WTC11 (cell line): ENCODE results near the gene HYOU1. TPM values are rescaled to one million over a fixed set of nuclear protein-coding genes. Genes with fewer than 3 reads are reported as not detected.

Experiments used
- ATAC-seq: fragments of 200-7000 bp; cut with Tn5 transposase; 2 replicates; pipeline ENCODE4 v1.10.0; 2021; ENCODE audit warnings: mild to moderate bottlenecking, moderate library complexity
- CTCF ChIA-PET: fragments of 300-600 bp; sonication (Branson Sonifier 250); formaldehyde crosslinking; loops from one replicate; lab custom pipeline; 2021; ENCODE audit warnings: antibody characterized with exemption; lab: Charles Lee
- POLR2A ChIA-PET: fragments of 350-600 bp; sonication (Branson Sonifier 250); formaldehyde crosslinking; loops from one replicate; lab custom pipeline; 2021; ENCODE audit warnings: antibody characterized with exemption; lab: Charles Lee
- DNase-seq: peaks from one replicate; pipeline ENCODE4 v3.0.0; 2021; ENCODE audit warnings: low spot score
- H3K27ac Mint-ChIP-seq: 2 replicates; pipeline ENCODE4 v1.8.0; 2021; ENCODE audit warnings: mixed read lengths
- H3K27me3 Mint-ChIP-seq: 2 replicates; pipeline ENCODE4 v1.8.0; 2021; ENCODE audit warnings: low read depth, mild to moderate bottlenecking, moderate library complexity, mixed read lengths
- H3K36me3 Mint-ChIP-seq: 2 replicates; pipeline ENCODE4 v1.8.0; 2021; ENCODE audit warnings: mixed read lengths
- H3K4me1 Mint-ChIP-seq: 2 replicates; pipeline ENCODE4 v1.8.0; 2022; ENCODE audit warnings: mixed read lengths
- H3K4me3 Mint-ChIP-seq: 2 replicates; pipeline ENCODE4 v1.8.0; 2021; ENCODE audit warnings: mild to moderate bottlenecking, moderate library complexity, mixed read lengths
- H3K9me3 Mint-ChIP-seq: 2 replicates; pipeline ENCODE4 v1.8.0; 2021; ENCODE audit warnings: mixed read lengths
- ESRRA ChIP-seq: sonication (generic); formaldehyde crosslinking; IDR thresholded peaks from 2 replicates; pipeline ENCODE4 v1.8.1; 2022; ENCODE audit warnings: mild to moderate bottlenecking, missing genetic modification reagents, borderline replicate concordance
- FOXJ3 ChIP-seq: sonication (generic); formaldehyde crosslinking; IDR thresholded peaks from 2 replicates; pipeline ENCODE4 v1.9.0; 2021; ENCODE audit warnings: missing genetic modification reagents, mild to moderate bottlenecking, borderline replicate concordance
- GTF2I ChIP-seq: fragments of 250-450 bp; sonication (Bioruptor Pico); conservative IDR thresholded peaks from 2 replicates; pipeline ENCODE4 v1.4.0; 2021; ENCODE audit warnings: mild to moderate bottlenecking
- HMGA2 ChIP-seq: fragments of 250-450 bp; sonication (Bioruptor Pico); IDR thresholded peaks from 2 replicates; pipeline ENCODE4 v1.4.0; 2021; ENCODE audit warnings: mild to moderate bottlenecking, moderate library complexity
- MYBL2 ChIP-seq: sonication (generic); formaldehyde crosslinking; IDR thresholded peaks from 2 replicates; pipeline ENCODE4 v1.8.1; 2023; ENCODE audit warnings: mild to moderate bottlenecking, moderate library complexity, missing genetic modification reagents
- NFATC4 ChIP-seq: fragments of 250-450 bp; sonication (Bioruptor Pico); IDR thresholded peaks from 2 replicates; pipeline ENCODE4 v1.9.0; 2021; ENCODE audit warnings: mild to moderate bottlenecking
- NFE2L1 ChIP-seq: sonication (generic); formaldehyde crosslinking; IDR thresholded peaks from 2 replicates; pipeline ENCODE4 v1.8.1; 2023; ENCODE audit warnings: missing genetic modification reagents
- NFYB ChIP-seq: sonication (generic); formaldehyde crosslinking; conservative IDR thresholded peaks from 2 replicates; pipeline ENCODE4 v1.8.0; 2022; ENCODE audit warnings: low read depth, missing genetic modification reagents
- OVOL2 ChIP-seq: fragments of 250-450 bp; sonication (Bioruptor Pico); IDR thresholded peaks from 2 replicates; pipeline ENCODE4 v1.9.0; 2021; ENCODE audit warnings: mild to moderate bottlenecking, borderline replicate concordance
- PRRX2 ChIP-seq: fragments of 250-450 bp; sonication (Bioruptor Pico); IDR thresholded peaks from 2 replicates; pipeline ENCODE4 v1.8.0; 2021; ENCODE audit warnings: mild to moderate bottlenecking
- RORB ChIP-seq: fragments of 250-450 bp; sonication (Bioruptor Pico); IDR thresholded peaks from 2 replicates; pipeline ENCODE4 v1.9.0; 2021; ENCODE audit warnings: mild to moderate bottlenecking
- SMAD4 ChIP-seq: sonication (generic); formaldehyde crosslinking; IDR thresholded peaks from 2 replicates; pipeline ENCODE4 v1.8.0; 2022; ENCODE audit warnings: mild to moderate bottlenecking, missing genetic modification reagents
- TCF7 ChIP-seq: sonication (generic); formaldehyde crosslinking; IDR thresholded peaks from 2 replicates; pipeline ENCODE4 v1.8.0; 2022; ENCODE audit warnings: mild to moderate bottlenecking, low read depth, missing genetic modification reagents, moderate library complexity
- ZBTB21 ChIP-seq: sonication (generic); formaldehyde crosslinking; IDR thresholded peaks from 2 replicates; pipeline ENCODE4 v1.8.1; 2023; ENCODE audit warnings: mild to moderate bottlenecking, missing genetic modification reagents, borderline replicate concordance
- ZNF416 ChIP-seq: fragments of 250-450 bp; sonication (Bioruptor Pico); IDR thresholded peaks from 2 replicates; pipeline ENCODE4 v1.9.0; 2021; ENCODE audit warnings: mild to moderate bottlenecking, inconsistent platforms
- ZNF423 ChIP-seq: fragments of 250-450 bp; sonication (Bioruptor Pico); IDR thresholded peaks from 2 replicates; pipeline ENCODE4 v2.1.2; 2022; ENCODE audit warnings: mild to moderate bottlenecking, moderate library complexity
- total RNA-seq: library from RNA; stranded (reverse); gene quantifications from 3 replicates; pipeline ENCODE4 v1.2.3, GENCODE V29; 2021
- TF ChIP-seq, protein P1 (sequence below): sonication (generic); formaldehyde crosslinking; IDR thresholded peaks from 2 replicates; pipeline ENCODE4 v1.8.0; 2022; ENCODE audit warnings: mild to moderate bottlenecking, missing genetic modification reagents
- TF ChIP-seq, protein P2 (sequence below): sonication (generic); formaldehyde crosslinking; IDR thresholded peaks from 2 replicates; pipeline ENCODE4 v1.8.1; 2022; ENCODE audit warnings: low read depth, mild to moderate bottlenecking, moderate library complexity, missing genetic modification reagents, borderline replicate concordance
- TF ChIP-seq, protein P3 (sequence below): sonication (generic); formaldehyde crosslinking; IDR thresholded peaks from 2 replicates; pipeline ENCODE4 v1.8.0; 2022; ENCODE audit warnings: mild to moderate bottlenecking, missing genetic modification reagents
- TF ChIP-seq, protein P4 (sequence below): fragments of 250-450 bp; sonication (Bioruptor Pico); IDR thresholded peaks from 2 replicates; pipeline ENCODE4 v2.1.2; 2022; ENCODE audit warnings: mild to moderate bottlenecking, moderate library complexity
- TF ChIP-seq, protein P5 (sequence below): fragments of 250-450 bp; sonication (Bioruptor Pico); conservative IDR thresholded peaks from 2 replicates; pipeline ENCODE4 v1.9.0; 2021; ENCODE audit warnings: mild to moderate bottlenecking
- TF ChIP-seq, protein P6 (sequence below): sonication (generic); formaldehyde crosslinking; IDR thresholded peaks from 2 replicates; pipeline ENCODE4 v1.8.0; 2022; ENCODE audit warnings: mild to moderate bottlenecking, missing genetic modification reagents
- TF ChIP-seq, protein P7 (sequence below): sonication (generic); formaldehyde crosslinking; IDR thresholded peaks from 2 replicates; pipeline ENCODE4 v1.8.0; 2023; ENCODE audit warnings: missing genetic modification reagents

HYOU1 gene
- total RNA-seq, 1 experiment from 2014 or later: 276 TPM

DNA sequence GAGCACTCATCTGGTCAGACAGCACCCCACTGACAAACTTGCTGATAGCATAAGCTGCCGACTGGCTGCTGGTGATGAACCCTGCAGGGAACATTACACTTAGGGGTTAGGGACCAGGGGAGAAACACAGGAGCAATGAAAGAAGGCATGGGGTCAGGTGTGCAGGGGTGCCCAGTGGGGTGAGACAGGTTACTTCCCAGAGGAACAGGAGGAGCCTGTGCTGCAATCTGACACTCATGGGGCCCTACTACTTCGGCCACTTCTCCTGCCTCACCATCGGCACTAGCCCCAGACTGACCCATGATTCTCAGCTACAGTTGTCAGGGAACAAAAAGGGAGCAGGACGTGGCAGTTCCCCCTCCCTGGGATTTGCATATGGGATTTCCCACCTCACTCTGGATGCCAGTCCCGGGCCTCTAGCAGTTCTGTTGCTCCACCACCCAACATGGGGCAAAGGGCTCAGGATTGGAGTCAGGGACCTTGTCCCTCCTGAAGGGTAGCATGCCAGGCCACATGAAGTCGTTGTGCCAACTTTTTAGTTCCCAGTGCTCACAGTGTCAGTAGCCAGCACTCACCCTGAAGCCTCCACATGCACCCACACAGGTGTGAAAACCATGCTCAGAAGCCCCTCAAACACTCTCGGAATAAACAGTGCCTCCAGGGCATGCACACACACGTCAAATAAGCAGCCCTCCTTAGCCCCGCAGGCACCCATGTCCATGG lies 28.5 kb downstream of the HYOU1 start (continued):
- TF ChIP-seq ZNF416: no peak
- TF ChIP-seq, protein P1, sequence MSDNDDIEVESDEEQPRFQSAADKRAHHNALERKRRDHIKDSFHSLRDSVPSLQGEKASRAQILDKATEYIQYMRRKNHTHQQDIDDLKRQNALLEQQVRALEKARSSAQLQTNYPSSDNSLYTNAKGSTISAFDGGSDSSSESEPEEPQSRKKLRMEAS (CRISPR knock-in tag): no peak
- TF ChIP-seq OVOL2 (CRISPR knock-in tag): no peak
- TF ChIP-seq, protein P2, sequence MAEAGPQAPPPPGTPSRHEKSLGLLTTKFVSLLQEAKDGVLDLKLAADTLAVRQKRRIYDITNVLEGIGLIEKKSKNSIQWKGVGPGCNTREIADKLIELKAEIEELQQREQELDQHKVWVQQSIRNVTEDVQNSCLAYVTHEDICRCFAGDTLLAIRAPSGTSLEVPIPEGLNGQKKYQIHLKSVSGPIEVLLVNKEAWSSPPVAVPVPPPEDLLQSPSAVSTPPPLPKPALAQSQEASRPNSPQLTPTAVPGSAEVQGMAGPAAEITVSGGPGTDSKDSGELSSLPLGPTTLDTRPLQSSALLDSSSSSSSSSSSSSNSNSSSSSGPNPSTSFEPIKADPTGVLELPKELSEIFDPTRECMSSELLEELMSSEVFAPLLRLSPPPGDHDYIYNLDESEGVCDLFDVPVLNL: no peak
- no peak for TF ChIP-seq NFATC4 (CRISPR knock-in tag)
- no peak for TF ChIP-seq ZNF423 (CRISPR knock-in tag)
- no peak for TF ChIP-seq ESRRA
- no peak for TF ChIP-seq HMGA2 (CRISPR knock-in tag)
- no peak for TF ChIP-seq SMAD4
- no peak for TF ChIP-seq RORB

DNA sequence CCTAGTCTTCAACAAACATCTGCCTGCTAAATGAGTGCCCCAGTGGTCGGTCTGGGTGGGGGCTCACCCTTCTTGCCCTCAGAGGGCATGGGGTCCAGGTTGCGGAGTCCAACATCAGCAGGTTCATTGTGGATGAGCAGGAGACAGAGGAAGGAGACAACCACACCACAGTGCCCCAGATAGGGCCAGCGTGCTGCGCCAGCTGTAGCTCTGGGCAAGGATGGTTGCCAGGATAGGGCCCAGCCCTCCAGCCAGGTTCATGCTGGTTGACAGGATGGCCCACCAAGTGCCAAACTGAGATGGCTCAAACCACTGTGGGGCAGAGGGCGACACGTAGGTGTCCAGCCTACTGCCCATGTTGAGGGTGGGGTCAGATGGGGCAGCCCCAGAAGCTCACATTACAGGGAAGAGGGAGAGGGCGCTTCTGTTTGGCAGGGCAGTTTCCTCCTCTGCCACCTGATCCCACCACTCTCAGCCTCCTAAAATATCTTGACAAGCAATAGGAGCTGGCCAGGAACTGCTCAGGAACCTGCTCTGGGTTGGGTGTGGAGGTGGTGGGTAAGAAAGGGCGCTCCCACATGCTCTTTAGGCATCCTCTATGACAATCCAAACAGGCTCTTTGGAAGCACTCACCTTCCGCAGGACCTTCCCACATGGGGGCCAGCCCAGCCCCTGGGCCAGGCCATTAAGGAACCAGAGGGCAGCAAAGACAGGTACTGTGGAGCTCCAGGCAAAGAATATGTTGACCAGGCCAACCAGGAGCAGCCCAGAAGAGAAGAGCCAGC lies 29.3 kb downstream of the HYOU1 start:
- no peaks in the 10 kb centered on the region for H3K9me3 Mint-ChIP-seq
- POLR2A ChIA-PET: interaction anchor here (1.2 kb wide), 1 partner anchor 67 kb away, joined by 3 read pairs; a partner anchor contains a TSS
- peak overlapping the region; percentile 36; the same call in 1 of the 2 replicates for H3K27ac Mint-ChIP-seq
- ATAC-seq (no peak), DNase-seq (no peak)
- H3K4me3 Mint-ChIP-seq: peak overlapping the region; percentile 18; the same call in 1 of the 2 replicates
- no peaks in the 10 kb centered on the region for H3K27me3 Mint-ChIP-seq
- peaks cover 43% of the 10 kb centered on the region for H3K36me3 Mint-ChIP-seq
- TF ChIP-seq, protein P3, sequence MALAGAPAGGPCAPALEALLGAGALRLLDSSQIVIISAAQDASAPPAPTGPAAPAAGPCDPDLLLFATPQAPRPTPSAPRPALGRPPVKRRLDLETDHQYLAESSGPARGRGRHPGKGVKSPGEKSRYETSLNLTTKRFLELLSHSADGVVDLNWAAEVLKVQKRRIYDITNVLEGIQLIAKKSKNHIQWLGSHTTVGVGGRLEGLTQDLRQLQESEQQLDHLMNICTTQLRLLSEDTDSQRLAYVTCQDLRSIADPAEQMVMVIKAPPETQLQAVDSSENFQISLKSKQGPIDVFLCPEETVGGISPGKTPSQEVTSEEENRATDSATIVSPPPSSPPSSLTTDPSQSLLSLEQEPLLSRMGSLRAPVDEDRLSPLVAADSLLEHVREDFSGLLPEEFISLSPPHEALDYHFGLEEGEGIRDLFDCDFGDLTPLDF (CRISPR knock-in tag): no peak
- no peak for TF ChIP-seq GTF2I
- TF ChIP-seq, protein P1 (CRISPR knock-in tag): no peak
- no peak for TF ChIP-seq ZBTB21 (CRISPR knock-in tag)
- H3K4me1 Mint-ChIP-seq: peaks cover 19% of the 10 kb centered on the region
- CTCF ChIA-PET: no interaction called here

DNA sequence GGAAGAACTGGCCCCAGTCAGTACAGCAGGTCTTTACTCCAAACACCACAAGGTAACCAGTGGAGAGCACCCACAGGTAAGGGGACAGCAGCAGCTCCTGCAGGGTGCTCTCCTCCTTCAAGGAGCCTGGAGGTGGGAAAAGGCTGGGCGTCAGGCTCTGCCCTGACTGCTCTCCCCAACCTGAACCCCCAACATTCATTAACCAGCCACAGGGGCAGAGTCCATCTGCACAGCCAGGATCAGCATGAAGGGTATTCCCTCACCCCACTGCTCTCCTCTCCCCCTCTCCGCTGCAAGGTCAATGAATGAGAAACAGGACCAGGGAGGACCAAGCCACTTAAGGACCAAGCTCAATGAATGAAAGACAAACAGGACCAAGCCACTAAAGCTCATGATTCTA lies 30.0 kb downstream of the HYOU1 start:
- DNase-seq (no peak), ATAC-seq (no peak)
- ChIA-PET POLR2A (interaction anchor here (1.2 kb wide), 1 partner anchor 68 kb away, joined by 3 read pairs; a partner anchor contains a TSS), CTCF (no interaction called here)
- H3K36me3 Mint-ChIP-seq: peaks cover 47% of the 10 kb centered on the region
- no peak overlapping the region; the same call in 1 of the 2 replicates for H3K27ac Mint-ChIP-seq
- H3K27me3 Mint-ChIP-seq: no peaks in the 10 kb centered on the region
- no peak overlapping the region for H3K4me3 Mint-ChIP-seq
- H3K4me1 Mint-ChIP-seq: peaks cover 19% of the 10 kb centered on the region
- H3K9me3 Mint-ChIP-seq: no peaks in the 10 kb centered on the region
- TF ChIP-seq PRRX2 (CRISPR knock-in tag): no peak
- TF ChIP-seq, protein P4, sequence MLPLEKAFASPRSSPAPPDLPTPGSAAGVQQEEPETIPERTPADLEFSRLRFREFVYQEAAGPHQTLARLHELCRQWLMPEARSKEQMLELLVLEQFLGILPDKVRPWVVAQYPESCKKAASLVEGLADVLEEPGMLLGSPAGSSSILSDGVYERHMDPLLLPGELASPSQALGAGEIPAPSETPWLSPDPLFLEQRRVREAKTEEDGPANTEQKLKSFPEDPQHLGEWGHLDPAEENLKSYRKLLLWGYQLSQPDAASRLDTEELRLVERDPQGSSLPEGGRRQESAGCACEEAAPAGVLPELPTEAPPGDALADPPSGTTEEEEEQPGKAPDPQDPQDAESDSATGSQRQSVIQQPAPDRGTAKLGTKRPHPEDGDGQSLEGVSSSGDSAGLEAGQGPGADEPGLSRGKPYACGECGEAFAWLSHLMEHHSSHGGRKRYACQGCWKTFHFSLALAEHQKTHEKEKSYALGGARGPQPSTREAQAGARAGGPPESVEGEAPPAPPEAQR (CRISPR knock-in tag): no peak
- TF ChIP-seq, protein P5, sequence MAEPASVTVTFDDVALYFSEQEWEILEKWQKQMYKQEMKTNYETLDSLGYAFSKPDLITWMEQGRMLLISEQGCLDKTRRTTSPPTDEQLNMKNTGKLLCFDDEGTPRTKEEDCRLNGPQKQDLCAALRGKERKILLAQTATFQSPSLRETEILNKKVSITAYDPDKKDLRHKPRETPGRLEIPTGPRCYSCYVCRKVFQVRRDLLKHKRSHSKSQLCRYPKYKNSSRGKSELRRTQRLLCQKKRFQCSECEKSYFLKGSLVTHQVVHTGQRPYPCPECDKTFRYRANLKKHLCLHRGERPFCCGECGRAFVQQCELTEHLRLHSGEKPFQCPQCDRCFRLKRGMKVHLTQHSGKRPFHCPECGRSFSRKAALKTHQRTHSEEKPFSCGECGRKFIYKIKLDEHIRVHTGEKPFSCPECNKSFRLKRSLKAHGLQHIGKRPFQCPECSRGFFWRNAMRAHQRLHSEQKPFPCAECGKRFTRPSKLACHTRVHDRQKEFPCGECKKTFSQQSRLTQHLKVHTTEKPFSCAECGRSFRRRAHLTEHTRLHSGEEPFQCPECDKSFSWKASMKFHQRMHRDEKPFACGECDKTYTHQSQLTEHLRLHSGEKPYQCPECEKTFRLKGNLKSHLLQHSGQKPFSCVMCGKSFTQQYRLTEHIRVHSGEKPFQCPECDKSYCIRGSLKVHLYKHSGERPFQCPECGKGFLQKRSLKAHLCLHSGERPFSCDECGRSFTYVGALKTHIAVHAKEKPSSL (CRISPR knock-in tag): no peak
- TF ChIP-seq, protein P6, sequence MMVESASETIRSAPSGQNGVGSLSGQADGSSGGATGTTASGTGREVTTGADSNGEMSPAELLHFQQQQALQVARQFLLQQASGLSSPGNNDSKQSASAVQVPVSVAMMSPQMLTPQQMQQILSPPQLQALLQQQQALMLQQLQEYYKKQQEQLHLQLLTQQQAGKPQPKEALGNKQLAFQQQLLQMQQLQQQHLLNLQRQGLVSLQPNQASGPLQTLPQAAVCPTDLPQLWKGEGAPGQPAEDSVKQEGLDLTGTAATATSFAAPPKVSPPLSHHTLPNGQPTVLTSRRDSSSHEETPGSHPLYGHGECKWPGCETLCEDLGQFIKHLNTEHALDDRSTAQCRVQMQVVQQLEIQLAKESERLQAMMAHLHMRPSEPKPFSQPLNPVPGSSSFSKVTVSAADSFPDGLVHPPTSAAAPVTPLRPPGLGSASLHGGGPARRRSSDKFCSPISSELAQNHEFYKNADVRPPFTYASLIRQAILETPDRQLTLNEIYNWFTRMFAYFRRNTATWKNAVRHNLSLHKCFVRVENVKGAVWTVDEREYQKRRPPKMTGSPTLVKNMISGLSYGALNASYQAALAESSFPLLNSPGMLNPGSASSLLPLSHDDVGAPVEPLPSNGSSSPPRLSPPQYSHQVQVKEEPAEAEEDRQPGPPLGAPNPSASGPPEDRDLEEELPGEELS: no peak
- TF ChIP-seq, protein P7, sequence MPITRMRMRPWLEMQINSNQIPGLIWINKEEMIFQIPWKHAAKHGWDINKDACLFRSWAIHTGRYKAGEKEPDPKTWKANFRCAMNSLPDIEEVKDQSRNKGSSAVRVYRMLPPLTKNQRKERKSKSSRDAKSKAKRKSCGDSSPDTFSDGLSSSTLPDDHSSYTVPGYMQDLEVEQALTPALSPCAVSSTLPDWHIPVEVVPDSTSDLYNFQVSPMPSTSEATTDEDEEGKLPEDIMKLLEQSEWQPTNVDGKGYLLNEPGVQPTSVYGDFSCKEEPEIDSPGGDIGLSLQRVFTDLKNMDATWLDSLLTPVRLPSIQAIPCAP: no peak
- TF ChIP-seq NFYB: no peak
- no peak for TF ChIP-seq TCF7 (CRISPR knock-in tag)
- TF ChIP-seq MYBL2 (CRISPR knock-in tag): no peak
- no peak for TF ChIP-seq NFE2L1 (CRISPR knock-in tag)
- TF ChIP-seq FOXJ3 (CRISPR knock-in tag): no peak
